Esophagus squamous epithelium (tissue), 4 donors: ENCODE results near the gene USP19.

ENCODE experiments used
- CTCF ChIP-seq, 6 experiments: fragments of 450-650 bp in 4 of 6; fragments of 200-600 bp in 2 of 6; sonication (generic) in 2 of 6; IDR thresholded peaks; one replicate each; pipeline ENCODE4 v1.5.1; 2016 to 2019; ENCODE audit warnings: antibody characterized with exemption in 6 of 6, mild to moderate bottlenecking in 4 of 6, moderate library complexity in 4 of 6
- POLR2A ChIP-seq, 4 donors: fragments of 450-650 bp; IDR thresholded peaks; one replicate each; pipeline ENCODE4 v1.6.1; 2017; ENCODE audit warnings: antibody characterized with exemption in 4 of 4, mild to moderate bottlenecking in 4 of 4, moderate library complexity in 3 of 4

- TF ChIP-seq CTCF (IDR thresholded peaks at IDR 0.05) (no peak), POLR2A (IDR thresholded peaks at IDR 0.05) (no peak)
Measured at GRCh38 chr3:49123687-49124086, 3.1 kb upstream of the USP19 start.
